ENCODE results near the gene GFPT1. TPM values are rescaled to one million over a fixed set of nuclear protein-coding genes. Genes with fewer than 3 reads are reported as not detected.

Gene GFPT1
- total and polyA plus RNA-seq, 9 donors = 6.9 to 39.5 (median 28.7) TPM

- Histone ChIP-seq H3K27me3 (no peaks in the 10 kb centered on the region), H3K27ac (no peak overlapping the region), H3K36me3 (no peaks in the 10 kb centered on the region), H3K9me3 (no peaks in the 10 kb centered on the region), H3K4me1 (ENCODE audit: insufficient read depth) (no peaks in the 10 kb centered on the region), H3K4me3 (no peak overlapping the region)
- no peak for DNase-seq
- TF ChIP-seq POLR2A (IDR thresholded peaks at IDR 0.05) = no peak
- TF ChIP-seq EP300 (IDR thresholded peaks at IDR 0.05) = no peak
- no peak for TF ChIP-seq CTCF (IDR thresholded peaks at IDR 0.05)
- intact Hi-C loops (cut with DNase I) = no loop called here
Observed at GRCh38 chr2:69411120-69411519, 24.1 kb upstream of the GFPT1 start.

DNA sequence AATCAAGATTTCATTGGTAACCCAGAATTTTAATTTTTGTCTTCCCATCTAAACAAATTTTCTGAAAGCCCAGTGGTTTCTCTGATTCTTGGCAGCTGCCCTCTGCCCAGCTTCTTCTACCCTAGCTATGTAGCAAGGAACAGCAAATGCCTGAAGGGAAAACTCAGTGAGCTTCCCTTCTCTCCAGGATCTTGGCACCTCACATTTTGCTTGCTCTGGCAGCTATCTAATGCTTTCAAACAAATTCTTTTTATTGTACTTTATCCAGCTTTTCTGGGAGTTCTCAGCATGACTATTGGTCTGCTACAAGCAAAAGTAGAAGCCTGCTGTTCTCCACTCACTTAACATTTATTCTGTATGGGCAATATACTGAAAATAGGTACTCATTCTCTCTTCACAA lies 18.3 kb upstream of the GFPT1 start:
- no peak for DNase-seq
- Histone ChIP-seq H3K27me3 (no peaks in the 10 kb centered on the region), H3K27ac (no peak overlapping the region), H3K36me3 (no peaks in the 10 kb centered on the region), H3K4me3 (no peak overlapping the region), H3K4me1 (ENCODE audit: insufficient read depth) (no peaks in the 10 kb centered on the region), H3K9me3 (no peaks in the 10 kb centered on the region)
- intact Hi-C loops (cut with DNase I) = no loop called here
- TF ChIP-seq CTCF (IDR thresholded peaks at IDR 0.05) = no peak
- TF ChIP-seq POLR2A (IDR thresholded peaks at IDR 0.05) = no peak
- TF ChIP-seq EP300 (IDR thresholded peaks at IDR 0.05) = no peak

DNA sequence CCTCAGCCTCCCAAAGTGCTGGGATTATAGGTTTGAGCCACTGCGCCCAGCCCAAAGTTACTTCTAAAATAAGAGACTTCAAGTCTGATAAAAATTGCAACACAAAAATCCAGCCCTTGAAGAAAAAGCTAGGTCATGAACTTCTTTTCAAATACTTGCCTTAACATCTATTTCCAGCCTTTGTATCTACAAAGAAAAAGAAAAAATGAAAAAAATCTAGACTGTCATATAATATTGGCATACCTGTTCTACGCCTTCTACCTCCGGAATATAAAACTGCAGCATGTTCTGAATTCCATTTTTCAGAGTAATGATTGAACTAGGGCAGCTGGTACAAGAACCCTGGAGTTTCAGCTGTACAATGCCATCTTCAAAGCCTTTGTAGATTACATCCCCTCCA lies 13.1 kb upstream of the GFPT1 start:
- WGBS, 3 donors = 96 to 98% (median 96%) methylated on average over 3 of the region's 3 CpGs
- Histone ChIP-seq H3K4me3 (no peak overlapping the region), H3K27ac (no peak overlapping the region), H3K4me1 (ENCODE audit: insufficient read depth) (no peaks in the 10 kb centered on the region), H3K9me3 (no peaks in the 10 kb centered on the region), H3K36me3 (no peaks in the 10 kb centered on the region), H3K27me3 (no peaks in the 10 kb centered on the region)
- TF ChIP-seq CTCF (IDR thresholded peaks at IDR 0.05) = no peak
- no peak for DNase-seq
- intact Hi-C loops (cut with DNase I) = no loop called here

GRCh38 chr2:69397234-69397633 lies 10.2 kb upstream of the GFPT1 start:
- Histone ChIP-seq H3K27ac (no peak overlapping the region), H3K36me3 (no peaks in the 10 kb centered on the region), H3K4me3 (no peak overlapping the region), H3K9me3 (no peaks in the 10 kb centered on the region), H3K27me3 (no peaks in the 10 kb centered on the region), H3K4me1 (ENCODE audit: insufficient read depth) (no peaks in the 10 kb centered on the region)
- intact Hi-C loops (cut with DNase I) = no loop called here
- TF ChIP-seq CTCF (IDR thresholded peaks at IDR 0.05) = no peak
- TF ChIP-seq EP300 (IDR thresholded peaks at IDR 0.05) = no peak
- TF ChIP-seq POLR2A (IDR thresholded peaks at IDR 0.05) = no peak
- DNase-seq = no peak

- Histone ChIP-seq H3K27ac (no peak overlapping the region), H3K4me3 (no peak overlapping the region), H3K9me3 (no peaks in the 10 kb centered on the region), H3K36me3 (no peaks in the 10 kb centered on the region), H3K27me3 (no peaks in the 10 kb centered on the region), H3K4me1 (ENCODE audit: insufficient read depth) (no peaks in the 10 kb centered on the region)
- no peak for TF ChIP-seq EP300 (IDR thresholded peaks at IDR 0.05)
- no peak for TF ChIP-seq CTCF (IDR thresholded peaks at IDR 0.05)
- no peak for TF ChIP-seq POLR2A (IDR thresholded peaks at IDR 0.05)
- intact Hi-C loops (cut with DNase I) = no loop called here
- no peak for DNase-seq
- WGBS, 3 donors = 11 to 15% (median 12%) methylated on average over 1 of the region's 1 CpG
Observed at GRCh38 chr2:69395866-69396265, 8.8 kb upstream of the GFPT1 start.

Measured in ovary (tissue), 9 donors.